Fibroblast of villous mesenchyme (primary cell): Measurements from ENCODE around the gene TCP11. TPM values are rescaled to one million over a fixed set of nuclear protein-coding genes. Genes with fewer than 3 reads are reported as not detected.
A peak's percentile ranks its signal among the peaks of the same experiment; 100 is the strongest.

Experiments used
- DNase-seq: peaks from one replicate; pipeline ENCODE4 v3.0.0-alpha.2; 2010; ENCODE audit warnings: low read depth
- H3K4me3 ChIP-seq: 2 replicates; pipeline ENCODE4 v1.5.1; 2011; ENCODE audit warnings: low read depth, mild to moderate bottlenecking, low read length
- CTCF ChIP-seq: IDR thresholded peaks from 2 replicates; pipeline ENCODE4 v1.5.1; 2012; ENCODE audit warnings: low read depth, mild to moderate bottlenecking, low read length; ENCODE audit not compliant: insufficient read depth
- total RNA-seq: library from RNA; depleted of rRNA; stranded (reverse); fragments of >200 nt; gene quantifications from 2 replicates; pipeline ENCODE4 v1.2.3, GENCODE V29; 2012

The TCP11 gene
- total RNA-seq, 1 donor, result not detected

- no peak overlapping the region for H3K4me3 ChIP-seq
- TF ChIP-seq CTCF, result no peak
- DNase-seq, result no peak
Observed at GRCh38 chr6:35090734-35091133, 50.4 kb downstream of the TCP11 start.

GRCh38 chr6:35089935-35090505 is 51.1 kb downstream of the TCP11 start:
- peak; percentile 88 for DNase-seq
- TF ChIP-seq CTCF, result no peak
- H3K4me3 ChIP-seq, result no peak overlapping the region

GRCh38 chr6:35089216-35089934 is 51.8 kb downstream of the TCP11 start:
- no peak for DNase-seq
- TF ChIP-seq CTCF, result no peak
- no peak overlapping the region for H3K4me3 ChIP-seq

- no peak overlapping the region for H3K4me3 ChIP-seq
- no peak for TF ChIP-seq CTCF
- no peak for DNase-seq
Observed at GRCh38 chr6:35088281-35089215, 52.6 kb downstream of the TCP11 start.

GRCh38 chr6:35087361-35088280 is 53.5 kb downstream of the TCP11 start:
- no peak overlapping the region for H3K4me3 ChIP-seq
- TF ChIP-seq CTCF, result no peak
- DNase-seq, result no peak

- TF ChIP-seq CTCF, result no peak
- no peak overlapping the region for H3K4me3 ChIP-seq
- DNase-seq, result no peak
Observed at GRCh38 chr6:35086636-35087360, 54.3 kb downstream of the TCP11 start.
